GM12874 (cell line): ENCODE measurements around the gene ZFAND2B.

Experiments used
- TF ChIP-seq, protein P1 (sequence below): IDR thresholded peaks from 2 replicates; pipeline ENCODE4 v1.5.1; 2011; ENCODE audit warnings: low read depth, mild to moderate bottlenecking, control low read depth, low read length, moderate library complexity; ENCODE audit not compliant: insufficient read depth

Gene ZFAND2B

DNA sequence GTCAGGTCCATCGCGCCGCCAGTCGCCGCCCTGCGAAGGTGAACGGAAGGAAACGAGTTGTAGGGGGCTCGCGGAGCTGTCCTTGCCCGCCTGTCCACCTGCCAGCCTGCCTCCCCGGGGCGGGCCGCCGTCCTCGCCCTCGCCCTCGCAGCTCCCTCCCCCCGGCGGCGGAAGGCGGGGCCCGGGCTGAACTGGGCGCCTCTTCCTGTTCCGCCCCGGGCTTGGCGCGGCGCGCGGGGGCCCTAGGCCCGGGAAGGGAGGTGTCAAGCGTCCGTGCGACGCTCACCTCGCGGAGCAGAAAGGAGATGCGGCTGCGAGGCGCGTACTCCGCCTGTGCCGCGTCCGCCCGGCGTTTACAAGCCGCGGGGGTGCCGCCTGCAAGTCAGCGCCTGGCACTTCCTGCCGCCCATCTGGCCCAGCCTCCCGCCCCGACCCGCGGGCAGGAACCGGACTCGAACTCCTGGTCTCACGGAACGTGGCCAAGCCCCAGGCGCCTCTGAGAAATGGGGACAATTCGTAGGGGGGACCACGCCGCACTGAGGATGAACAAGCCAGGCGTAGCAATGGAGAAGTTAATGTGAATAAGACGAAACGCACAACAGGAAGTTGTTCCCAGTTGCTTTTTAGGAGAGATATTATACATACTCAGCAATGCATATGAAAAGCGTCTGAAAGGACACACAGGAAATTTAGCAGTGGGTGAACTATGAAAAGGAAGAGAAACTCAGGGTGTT is 29.6 kb upstream of the ZFAND2B start, which contains the start of gene CNPPD1:
TSS of gene CNPPD1 (minus strand) at position 108 of the 734 bp plus-strand sequence. CDS start at position 11, 97 bp downstream.
- TF ChIP-seq, protein P1, sequence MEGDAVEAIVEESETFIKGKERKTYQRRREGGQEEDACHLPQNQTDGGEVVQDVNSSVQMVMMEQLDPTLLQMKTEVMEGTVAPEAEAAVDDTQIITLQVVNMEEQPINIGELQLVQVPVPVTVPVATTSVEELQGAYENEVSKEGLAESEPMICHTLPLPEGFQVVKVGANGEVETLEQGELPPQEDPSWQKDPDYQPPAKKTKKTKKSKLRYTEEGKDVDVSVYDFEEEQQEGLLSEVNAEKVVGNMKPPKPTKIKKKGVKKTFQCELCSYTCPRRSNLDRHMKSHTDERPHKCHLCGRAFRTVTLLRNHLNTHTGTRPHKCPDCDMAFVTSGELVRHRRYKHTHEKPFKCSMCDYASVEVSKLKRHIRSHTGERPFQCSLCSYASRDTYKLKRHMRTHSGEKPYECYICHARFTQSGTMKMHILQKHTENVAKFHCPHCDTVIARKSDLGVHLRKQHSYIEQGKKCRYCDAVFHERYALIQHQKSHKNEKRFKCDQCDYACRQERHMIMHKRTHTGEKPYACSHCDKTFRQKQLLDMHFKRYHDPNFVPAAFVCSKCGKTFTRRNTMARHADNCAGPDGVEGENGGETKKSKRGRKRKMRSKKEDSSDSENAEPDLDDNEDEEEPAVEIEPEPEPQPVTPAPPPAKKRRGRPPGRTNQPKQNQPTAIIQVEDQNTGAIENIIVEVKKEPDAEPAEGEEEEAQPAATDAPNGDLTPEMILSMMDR: no peak

DNA sequence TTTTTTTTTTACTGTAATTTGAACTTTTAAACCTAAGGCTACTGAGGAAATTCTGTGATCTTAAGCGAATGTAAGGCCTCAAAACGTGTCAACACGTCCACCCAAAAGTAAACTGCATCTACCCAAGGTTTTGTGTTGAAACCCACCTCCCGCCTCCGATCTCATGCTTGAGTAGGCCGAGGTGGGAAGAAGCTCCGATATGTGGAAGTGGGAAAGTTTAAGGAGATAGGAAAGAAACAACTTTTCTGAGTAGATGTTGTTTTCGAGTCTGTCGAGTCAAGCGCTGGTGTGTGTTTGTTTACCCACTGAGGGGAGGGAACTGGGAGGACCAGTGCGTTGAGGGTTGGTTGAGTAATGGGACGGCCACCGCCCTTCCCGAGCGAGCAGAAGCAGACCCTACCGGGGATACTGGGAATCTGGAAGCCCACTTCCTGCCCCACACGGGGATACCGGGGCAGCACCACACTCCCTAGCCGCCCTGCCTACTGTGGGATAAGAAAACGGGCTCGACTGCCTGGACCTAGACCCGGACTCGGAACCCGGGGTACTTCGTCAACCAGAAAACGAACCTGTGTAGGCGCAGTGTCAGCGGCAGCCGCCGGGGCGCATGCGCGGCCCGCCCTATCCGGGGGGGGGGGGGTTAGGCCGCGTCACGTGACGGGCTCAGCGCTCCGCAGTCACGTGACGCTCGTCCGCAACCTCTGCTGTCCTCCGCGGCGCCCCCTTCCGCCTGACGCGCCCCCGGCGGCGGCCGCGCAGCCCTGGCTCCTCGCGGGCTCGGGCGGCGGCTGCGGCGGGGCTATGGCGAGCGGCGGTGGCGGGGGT is 28.8 kb upstream of the ZFAND2B start, which contains the start of gene RETREG2:
TSS of gene RETREG2 (plus strand) at position 724 of the 825 bp plus-strand sequence. CDS start at position 802, 78 bp downstream.
- TF ChIP-seq, protein P1: peak; percentile 64

DNA sequence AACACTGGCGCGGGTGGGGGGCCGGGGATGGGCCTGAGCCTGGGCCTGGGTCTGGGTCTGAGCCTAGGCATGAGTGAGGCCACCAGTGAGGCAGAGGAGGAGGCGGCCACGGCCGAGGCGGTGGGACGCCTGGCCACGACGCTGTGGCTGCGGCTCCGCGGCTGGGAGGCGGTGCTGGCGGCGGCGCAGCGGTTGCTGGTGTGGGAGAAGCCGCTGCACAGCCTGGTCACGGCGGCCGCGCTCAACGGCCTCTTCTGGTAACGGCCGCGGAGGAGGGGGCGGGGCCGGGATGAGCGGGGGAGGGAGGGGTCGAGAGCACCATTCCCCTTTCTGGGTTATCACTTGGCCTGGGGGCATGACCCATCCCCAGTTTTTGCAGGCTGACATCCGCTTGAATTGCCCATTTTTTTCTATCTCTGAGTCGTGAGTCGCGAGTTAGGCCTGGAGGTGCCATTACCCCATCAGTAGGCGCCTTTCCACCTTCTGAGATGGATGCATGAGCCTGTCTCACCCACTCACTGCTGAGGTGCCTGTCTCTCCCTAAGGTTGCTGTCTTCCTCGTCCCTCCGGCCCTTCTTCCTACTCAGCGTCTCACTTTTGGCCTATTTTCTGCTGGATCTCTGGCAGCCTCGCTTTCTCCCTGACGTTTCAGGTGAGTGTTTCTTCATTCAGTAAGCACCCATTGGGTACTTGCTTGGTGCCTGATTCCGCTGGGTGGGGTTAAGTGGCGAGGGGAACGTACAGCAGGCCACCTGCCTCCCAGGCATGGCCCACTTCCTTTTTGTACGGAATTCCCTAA is 28.0 kb upstream of the ZFAND2B start:
- TF ChIP-seq, protein P1: no peak

DNA sequence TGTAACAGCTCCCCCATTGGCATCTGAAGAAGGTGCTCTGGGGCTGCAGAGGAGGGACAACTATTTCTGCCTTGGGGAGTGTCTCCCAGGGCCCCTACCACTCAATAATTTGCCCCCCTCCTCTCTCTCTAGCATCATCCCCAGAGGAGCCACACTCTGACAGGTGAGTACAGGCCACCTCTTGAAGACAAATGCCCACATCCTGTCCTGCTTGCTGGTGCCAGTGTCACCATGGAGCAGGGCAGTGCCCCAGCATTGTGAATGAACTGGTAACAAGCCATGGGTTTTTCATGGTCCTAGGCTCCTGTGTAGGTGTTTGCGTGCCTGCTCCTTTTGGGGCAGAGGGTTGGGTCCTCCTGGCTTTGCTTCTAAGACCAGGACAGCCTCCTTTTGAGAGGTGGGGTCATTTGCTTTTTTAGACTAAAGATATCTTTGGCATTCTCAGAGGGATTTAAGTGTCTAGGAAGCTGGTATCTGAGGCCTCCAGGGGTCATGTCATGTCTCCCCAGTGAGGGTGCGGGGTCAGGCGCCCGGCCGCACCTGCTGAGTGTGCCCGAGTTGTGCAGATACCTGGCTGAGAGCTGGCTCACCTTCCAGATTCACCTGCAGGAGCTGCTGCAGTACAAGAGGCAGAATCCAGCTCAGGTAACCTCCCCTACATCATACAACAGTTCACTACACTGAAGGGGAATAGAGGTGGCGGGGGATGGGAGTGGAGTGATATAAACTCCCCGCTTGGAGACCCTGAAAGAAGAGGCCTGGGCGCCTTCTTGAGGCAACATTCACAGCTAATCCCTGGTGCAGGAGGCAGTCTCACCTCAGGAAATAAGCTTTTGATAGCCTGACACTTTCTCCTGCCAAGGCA is 26.7 kb upstream of the ZFAND2B start:
- TF ChIP-seq, protein P1: no peak

DNA sequence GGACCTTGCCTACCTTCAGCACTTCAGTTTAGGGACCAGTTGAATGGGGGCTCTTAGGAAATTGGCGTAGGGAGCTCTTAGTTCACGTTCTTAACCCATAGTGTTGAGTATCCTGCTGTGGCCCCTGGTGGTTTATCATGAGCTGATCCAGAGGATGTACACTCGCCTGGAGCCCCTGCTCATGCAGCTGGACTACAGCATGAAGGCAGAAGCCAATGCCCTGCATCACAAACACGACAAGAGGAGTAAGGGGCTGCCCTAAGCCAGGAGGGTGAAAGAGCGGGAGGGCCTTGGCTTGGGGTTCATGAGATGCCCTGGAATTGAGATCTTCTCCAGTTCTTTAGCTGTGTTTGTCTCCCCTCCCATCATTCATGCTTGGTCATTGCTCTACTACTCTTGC is 25.6 kb upstream of the ZFAND2B start:
- TF ChIP-seq, protein P1: no peak

DNA sequence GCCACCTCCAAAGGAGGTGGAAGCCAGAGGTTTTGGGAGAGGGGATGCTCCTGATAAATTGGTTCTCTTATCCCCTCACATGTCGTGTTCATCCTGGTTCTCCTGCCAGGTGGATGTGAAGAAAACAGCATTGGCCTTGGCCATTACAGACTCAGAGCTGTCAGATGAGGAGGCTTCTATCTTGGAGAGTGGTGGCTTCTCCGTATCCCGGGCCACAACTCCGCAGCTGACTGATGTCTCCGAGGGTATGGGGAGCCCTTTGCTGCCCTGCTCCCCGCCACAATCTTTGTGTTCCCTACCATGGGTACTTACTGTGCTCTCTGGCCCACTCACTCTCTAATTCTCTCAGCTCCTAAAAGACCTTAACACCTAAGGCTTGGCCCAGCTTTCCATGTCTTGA is 25.1 kb upstream of the ZFAND2B start:
- TF ChIP-seq, protein P1: no peak
